Loucy (cell line): Measurements from ENCODE around the gene PAX7.

Experiments
- H2AFZ ChIP-seq: fragments of 200-600 bp; sonication (generic); 2 replicates; pipeline ENCODE4 v1.6.0; 2016; ENCODE audit warnings: antibody characterized with exemption, mild to moderate bottlenecking, low read length, moderate library complexity
- H3F3A ChIP-seq: fragments of 200-600 bp; 2 replicates; pipeline ENCODE4 v1.6.0; 2016; ENCODE audit warnings: antibody characterized with exemption, low read depth, mild to moderate bottlenecking
- H3K27me3 ChIP-seq: fragments of 200-600 bp; sonication (generic); 2 replicates; pipeline ENCODE4 v1.6.1; 2014; ENCODE audit warnings: low read length, mild to moderate bottlenecking; ENCODE audit not compliant: insufficient read depth, poor library complexity, severe bottlenecking
- H3K36me3 ChIP-seq: fragments of 200-600 bp; sonication (generic); 2 replicates; pipeline ENCODE4 v1.6.1; 2016; ENCODE audit warnings: low read length; ENCODE audit not compliant: insufficient read depth
- H3K4me1 ChIP-seq: fragments of 200-600 bp; sonication (generic); 2 replicates; pipeline ENCODE4 v1.5.1; 2014; ENCODE audit warnings: low read length, mild to moderate bottlenecking; ENCODE audit not compliant: insufficient read depth, poor library complexity, severe bottlenecking
- H3K4me2 ChIP-seq: fragments of 200-600 bp; sonication (generic); 2 replicates; pipeline ENCODE4 v1.6.0; 2014; ENCODE audit warnings: antibody characterized with exemption, low read length, low read depth, mild to moderate bottlenecking; ENCODE audit not compliant: poor library complexity, severe bottlenecking
- H3K4me3 ChIP-seq: fragments of 200-600 bp; sonication (generic); 2 replicates; pipeline ENCODE4 v1.5.1; 2014; ENCODE audit warnings: low read length, mild to moderate bottlenecking, mixed read lengths; ENCODE audit not compliant: poor library complexity, severe bottlenecking
- H3K79me2 ChIP-seq: fragments of 200-600 bp; sonication (generic); 2 replicates; pipeline ENCODE4 v1.6.1; 2014; ENCODE audit warnings: low read length; ENCODE audit not compliant: insufficient read depth
- H3K9ac ChIP-seq: fragments of 200-600 bp; sonication (generic); 2 replicates; pipeline ENCODE4 v1.6.0; 2014; ENCODE audit warnings: mild to moderate bottlenecking, low read depth, low read length, moderate library complexity; ENCODE audit not compliant: poor library complexity, severe bottlenecking
- H3K9me2 ChIP-seq: fragments of 200-600 bp; sonication (generic); replicated peaks from 2 replicates; pipeline ENCODE4 v1.6.1; 2016; ENCODE audit warnings: low read depth, low read length, mixed read lengths
- H3K9me3 ChIP-seq: fragments of 200-600 bp; sonication (generic); 2 replicates; pipeline ENCODE4 v1.6.1; 2014; ENCODE audit warnings: mild to moderate bottlenecking, antibody characterized with exemption, low read length, low read depth; ENCODE audit not compliant: insufficient read depth
- H4K20me1 ChIP-seq: fragments of 200-600 bp; sonication (generic); 2 replicates; pipeline ENCODE4 v1.6.0; 2014; ENCODE audit warnings: antibody characterized with exemption, low read length, mild to moderate bottlenecking; ENCODE audit not compliant: insufficient read depth, poor library complexity, severe bottlenecking
- EZH2phosphoT487 ChIP-seq: fragments of 200-600 bp; IDR thresholded peaks from 2 replicates; pipeline ENCODE4 v1.6.1; 2018; ENCODE audit warnings: antibody characterized with exemption, mild to moderate bottlenecking, moderate library complexity, borderline replicate concordance
- TF ChIP-seq, protein P1 (sequence below): fragments of 200-600 bp; sonication (generic); conservative IDR thresholded peaks from 2 replicates; pipeline ENCODE4 v1.5.1; 2014; ENCODE audit warnings: mild to moderate bottlenecking, antibody characterized with exemption, low read length

Gene PAX7

DNA sequence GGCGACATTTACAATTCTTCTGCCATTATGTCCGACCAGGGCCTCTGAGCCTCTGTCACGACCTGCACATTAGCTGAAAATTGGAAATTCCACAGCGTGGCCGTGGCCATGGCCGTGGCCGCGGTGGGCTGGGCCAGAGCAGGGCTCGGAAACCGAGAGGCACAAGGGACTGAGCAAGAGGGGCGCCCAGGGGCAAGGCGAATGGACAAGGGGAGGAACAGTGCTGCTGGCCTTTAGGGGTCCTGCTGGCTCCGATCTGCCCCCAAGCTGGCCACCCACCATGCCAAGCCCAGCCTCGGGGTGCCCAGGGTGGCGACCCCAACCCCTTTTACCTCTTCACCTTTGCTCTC is 153.8 kb downstream of the PAX7 start:
- no peak overlapping the region for H3K9ac ChIP-seq
- no peaks in the 10 kb centered on the region for H3K79me2 ChIP-seq
- no peaks in the 10 kb centered on the region for H3K36me3 ChIP-seq
- no peak for TF ChIP-seq EZH2phosphoT487
- TF ChIP-seq, protein P1, sequence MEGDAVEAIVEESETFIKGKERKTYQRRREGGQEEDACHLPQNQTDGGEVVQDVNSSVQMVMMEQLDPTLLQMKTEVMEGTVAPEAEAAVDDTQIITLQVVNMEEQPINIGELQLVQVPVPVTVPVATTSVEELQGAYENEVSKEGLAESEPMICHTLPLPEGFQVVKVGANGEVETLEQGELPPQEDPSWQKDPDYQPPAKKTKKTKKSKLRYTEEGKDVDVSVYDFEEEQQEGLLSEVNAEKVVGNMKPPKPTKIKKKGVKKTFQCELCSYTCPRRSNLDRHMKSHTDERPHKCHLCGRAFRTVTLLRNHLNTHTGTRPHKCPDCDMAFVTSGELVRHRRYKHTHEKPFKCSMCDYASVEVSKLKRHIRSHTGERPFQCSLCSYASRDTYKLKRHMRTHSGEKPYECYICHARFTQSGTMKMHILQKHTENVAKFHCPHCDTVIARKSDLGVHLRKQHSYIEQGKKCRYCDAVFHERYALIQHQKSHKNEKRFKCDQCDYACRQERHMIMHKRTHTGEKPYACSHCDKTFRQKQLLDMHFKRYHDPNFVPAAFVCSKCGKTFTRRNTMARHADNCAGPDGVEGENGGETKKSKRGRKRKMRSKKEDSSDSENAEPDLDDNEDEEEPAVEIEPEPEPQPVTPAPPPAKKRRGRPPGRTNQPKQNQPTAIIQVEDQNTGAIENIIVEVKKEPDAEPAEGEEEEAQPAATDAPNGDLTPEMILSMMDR, result no peak
- H3K27me3 ChIP-seq, result no peaks in the 10 kb centered on the region
- H3K4me2 ChIP-seq, result no peak overlapping the region
- H3K4me1 ChIP-seq, result no peaks in the 10 kb centered on the region
- H3K9me3 ChIP-seq, result no peaks in the 10 kb centered on the region
- no peaks in the 10 kb centered on the region for H3F3A ChIP-seq
- H3K4me3 ChIP-seq, result no peak overlapping the region
- no peaks in the 10 kb centered on the region for H3K9me2 ChIP-seq
- no peaks in the 10 kb centered on the region for H4K20me1 ChIP-seq
- H2AFZ ChIP-seq, result no peak overlapping the region

GRCh38 chr1:18786149-18786548 is 155.5 kb downstream of the PAX7 start:
- Histone ChIP-seq H2AFZ (no peak overlapping the region), H3K27me3 (no peaks in the 10 kb centered on the region), H3K79me2 (no peaks in the 10 kb centered on the region), H3F3A (no peaks in the 10 kb centered on the region), H3K9me3 (no peaks in the 10 kb centered on the region), H3K9ac (no peak overlapping the region), H3K9me2 (no peaks in the 10 kb centered on the region), H3K4me1 (no peaks in the 10 kb centered on the region), H3K4me2 (no peak overlapping the region), H3K4me3 (no peak overlapping the region), H3K36me3 (no peaks in the 10 kb centered on the region), H4K20me1 (no peaks in the 10 kb centered on the region)
- TF ChIP-seq, protein P1, result no peak
- no peak for TF ChIP-seq EZH2phosphoT487

GRCh38 chr1:18787825-18788385 is 157.3 kb downstream of the PAX7 start:
- H3K79me2 ChIP-seq, result no peaks in the 10 kb centered on the region
- H3K9me3 ChIP-seq, result no peaks in the 10 kb centered on the region
- TF ChIP-seq, protein P1, result no peak
- no peak for TF ChIP-seq EZH2phosphoT487
- no peak overlapping the region for H3K4me2 ChIP-seq
- no peak overlapping the region for H3K4me3 ChIP-seq
- no peak overlapping the region for H3K9ac ChIP-seq
- H3K4me1 ChIP-seq, result no peaks in the 10 kb centered on the region
- H3K27me3 ChIP-seq, result no peaks in the 10 kb centered on the region
- no peak overlapping the region for H2AFZ ChIP-seq
- H3K9me2 ChIP-seq, result no peaks in the 10 kb centered on the region
- H3F3A ChIP-seq, result no peaks in the 10 kb centered on the region
- H3K36me3 ChIP-seq, result no peaks in the 10 kb centered on the region
- no peaks in the 10 kb centered on the region for H4K20me1 ChIP-seq
